Measurements from ENCODE around the gene PLIN1.

DNA sequence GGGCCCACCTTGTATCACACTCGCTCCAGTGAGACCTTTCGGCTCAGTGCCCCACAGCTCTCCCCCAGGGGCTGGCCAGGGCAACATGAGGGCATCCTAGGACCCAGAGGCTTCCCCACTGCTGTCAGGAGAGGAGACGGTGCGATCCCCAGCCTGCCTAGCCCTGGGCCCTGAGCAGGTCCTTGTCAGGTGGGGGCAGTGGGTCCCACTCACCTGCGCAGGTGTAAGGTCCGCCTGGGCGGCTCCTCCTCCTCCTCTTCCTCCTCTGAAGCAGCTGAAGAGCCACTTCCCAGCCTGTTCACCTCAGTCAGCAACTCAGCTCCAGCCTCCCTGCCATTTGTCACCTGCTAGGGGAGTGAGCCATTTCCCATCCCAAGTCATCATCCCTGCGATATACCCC lies 33.5 kb downstream of the PLIN1 start:
- no peak for TF ChIP-seq CTCF (conservative IDR thresholded peaks at IDR 0.05 in 1 of 2, IDR thresholded peaks at IDR 0.05 in 1 of 2; ENCODE audit: low read depth in 1 of 2, low read length in 2 of 2)
- TF ChIP-seq EZH2 (IDR thresholded peaks at IDR 0.05; ENCODE audit: low read length, missing control alignments) = no peak
